ENCODE data around the gene NANS.

Gene NANS

DNA sequence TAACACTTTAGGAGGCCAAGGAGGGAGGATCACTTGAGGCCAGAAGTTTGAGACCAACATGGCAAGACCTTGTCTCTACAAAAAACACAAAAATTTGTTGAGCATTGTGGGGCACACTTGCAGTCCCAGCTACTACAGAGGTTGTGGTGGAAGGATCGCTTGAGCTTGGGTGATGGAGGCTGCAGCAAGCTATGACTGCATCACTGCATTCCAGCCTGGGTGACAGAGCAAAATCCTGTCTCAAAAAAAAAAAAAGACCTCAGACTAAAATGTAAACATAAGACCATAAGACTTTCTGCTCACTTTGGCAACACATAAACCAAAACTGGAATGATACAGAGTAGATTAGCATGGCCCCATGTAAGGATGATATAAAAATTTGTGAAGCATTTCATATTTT is 24.6 kb upstream of the NANS start:
- DNase-seq (ENCODE audit: low read depth, low spot score): no peak
- Histone ChIP-seq H3K9me3 (ENCODE audit: low read depth, low read length) (no peaks in the 10 kb centered on the region), H3K36me3 (ENCODE audit: insufficient read depth, low read length) (no peaks in the 10 kb centered on the region), H3K27ac (no peak overlapping the region), H3K4me3 (no peak overlapping the region), H3K9ac (ENCODE audit: insufficient read length) (no peak overlapping the region)
- TF ChIP-seq POLR2AphosphoS5 (IDR thresholded peaks at IDR 0.05; ENCODE audit: borderline replicate concordance, low read depth, low read length) (no peak), EZH2 (IDR thresholded peaks at IDR 0.05) (no peak), FOXP2 (optimal IDR thresholded peaks at IDR 0.05; ENCODE audit: control extremely low read depth, extremely low read length, insufficient read depth) (no peak)

DNA sequence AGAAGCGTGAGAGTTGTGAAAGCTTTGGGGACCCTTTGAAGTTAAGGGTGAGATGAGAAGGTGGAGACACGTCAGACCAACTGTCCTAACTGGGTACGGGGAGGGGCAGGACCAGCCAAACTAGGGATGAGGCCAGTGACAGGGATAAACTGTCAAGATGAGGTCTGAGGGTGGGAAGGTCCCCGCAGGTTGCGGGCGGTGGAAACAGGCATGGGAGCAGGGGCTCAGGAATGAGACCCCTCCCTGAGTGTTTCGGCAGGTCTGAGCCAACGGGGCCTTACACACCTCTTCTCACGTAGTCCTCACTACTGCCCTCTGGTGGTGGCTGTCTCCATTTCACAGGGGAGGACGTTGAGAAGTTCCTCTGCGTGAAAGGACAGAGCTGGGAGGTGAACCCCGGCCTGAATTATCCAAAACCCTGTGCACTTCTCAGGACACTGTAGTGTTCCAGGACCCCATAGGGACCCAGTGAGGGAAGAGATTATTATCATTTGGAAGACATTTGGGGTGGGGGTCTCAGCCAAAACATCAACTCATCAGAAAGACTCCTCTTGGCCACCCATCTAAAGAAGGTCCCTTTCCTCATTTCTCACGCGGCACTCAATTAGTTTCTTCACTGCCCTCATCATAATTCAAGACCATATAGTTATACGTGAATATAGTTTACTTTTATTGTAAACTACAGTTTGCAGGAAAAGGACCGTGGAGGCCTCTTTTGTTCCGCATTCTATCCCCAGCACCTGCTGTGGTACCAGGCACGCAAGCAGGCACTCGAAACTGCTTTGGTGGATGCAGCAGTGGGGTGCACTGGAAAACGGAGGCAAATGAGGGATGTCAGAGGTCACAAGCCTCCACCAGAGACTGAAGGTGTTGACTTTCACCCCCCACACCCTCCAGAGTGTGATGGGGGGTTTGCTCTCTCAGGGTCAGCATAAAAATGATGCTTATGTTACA is 21.7 kb upstream of the NANS start:
- Histone ChIP-seq H3K9me3 (ENCODE audit: low read depth, low read length) (no peaks in the 10 kb centered on the region), H3K4me3 (no peak overlapping the region), H3K36me3 (ENCODE audit: insufficient read depth, low read length) (no peaks in the 10 kb centered on the region), H3K27ac (no peak overlapping the region), H3K9ac (ENCODE audit: insufficient read length) (no peak overlapping the region)
- TF ChIP-seq EZH2 (IDR thresholded peaks at IDR 0.05): no peak
- no peak for TF ChIP-seq FOXP2 (optimal IDR thresholded peaks at IDR 0.05; ENCODE audit: control extremely low read depth, extremely low read length, insufficient read depth)
- no peak for TF ChIP-seq POLR2AphosphoS5 (IDR thresholded peaks at IDR 0.05; ENCODE audit: borderline replicate concordance, low read depth, low read length)
- DNase-seq (ENCODE audit: low read depth, low spot score): peak; percentile 45

GRCh38 chr9:98037357-98037756 is 19.2 kb upstream of the NANS start:
- H3K9me3 ChIP-seq (ENCODE audit: low read depth, low read length): no peaks in the 10 kb centered on the region
- H3K9ac ChIP-seq (ENCODE audit: insufficient read length): no peak overlapping the region
- DNase-seq (ENCODE audit: low read depth, low spot score): no peak
- H3K4me3 ChIP-seq: no peak overlapping the region
- no peaks in the 10 kb centered on the region for H3K36me3 ChIP-seq (ENCODE audit: insufficient read depth, low read length)
- no peak for TF ChIP-seq FOXP2 (optimal IDR thresholded peaks at IDR 0.05; ENCODE audit: control extremely low read depth, extremely low read length, insufficient read depth)
- TF ChIP-seq EZH2 (IDR thresholded peaks at IDR 0.05): no peak
- no peak for TF ChIP-seq POLR2AphosphoS5 (IDR thresholded peaks at IDR 0.05; ENCODE audit: borderline replicate concordance, low read depth, low read length)
- no peak overlapping the region for H3K27ac ChIP-seq

DNA sequence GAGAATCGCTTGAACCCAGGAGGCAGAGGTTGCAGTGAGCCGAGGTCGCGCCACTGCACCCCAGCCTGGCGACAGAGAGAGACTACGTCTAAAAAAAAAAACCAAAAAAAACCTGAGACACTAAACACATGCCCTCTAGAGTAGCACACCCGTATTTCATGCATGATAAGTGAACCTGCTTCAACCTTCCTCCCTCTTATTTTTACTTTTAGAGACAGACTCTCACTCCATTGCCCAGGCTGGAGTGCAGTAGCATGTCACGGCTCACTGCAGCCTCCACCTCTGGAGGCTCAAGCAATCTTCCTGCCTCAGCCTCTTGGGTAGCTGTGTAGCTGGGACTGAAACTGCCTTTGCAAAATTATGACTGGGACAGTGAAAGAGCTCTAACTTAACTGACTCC is 17.6 kb upstream of the NANS start:
- H3K4me3 ChIP-seq: no peak overlapping the region
- H3K36me3 ChIP-seq (ENCODE audit: insufficient read depth, low read length): no peaks in the 10 kb centered on the region
- no peak for DNase-seq (ENCODE audit: low read depth, low spot score)
- H3K9me3 ChIP-seq (ENCODE audit: low read depth, low read length): no peaks in the 10 kb centered on the region
- TF ChIP-seq FOXP2 (optimal IDR thresholded peaks at IDR 0.05; ENCODE audit: control extremely low read depth, extremely low read length, insufficient read depth) (no peak), POLR2AphosphoS5 (IDR thresholded peaks at IDR 0.05; ENCODE audit: borderline replicate concordance, low read depth, low read length) (no peak), EZH2 (IDR thresholded peaks at IDR 0.05) (no peak)
- H3K27ac ChIP-seq: no peak overlapping the region
- H3K9ac ChIP-seq (ENCODE audit: insufficient read length): no peak overlapping the region

GRCh38 chr9:98039607-98040017 is 16.9 kb upstream of the NANS start:
- no peak for DNase-seq (ENCODE audit: low read depth, low spot score)
- TF ChIP-seq POLR2AphosphoS5 (IDR thresholded peaks at IDR 0.05; ENCODE audit: borderline replicate concordance, low read depth, low read length): no peak
- no peak for TF ChIP-seq EZH2 (IDR thresholded peaks at IDR 0.05)
- TF ChIP-seq FOXP2 (optimal IDR thresholded peaks at IDR 0.05; ENCODE audit: control extremely low read depth, extremely low read length, insufficient read depth): no peak

DNA sequence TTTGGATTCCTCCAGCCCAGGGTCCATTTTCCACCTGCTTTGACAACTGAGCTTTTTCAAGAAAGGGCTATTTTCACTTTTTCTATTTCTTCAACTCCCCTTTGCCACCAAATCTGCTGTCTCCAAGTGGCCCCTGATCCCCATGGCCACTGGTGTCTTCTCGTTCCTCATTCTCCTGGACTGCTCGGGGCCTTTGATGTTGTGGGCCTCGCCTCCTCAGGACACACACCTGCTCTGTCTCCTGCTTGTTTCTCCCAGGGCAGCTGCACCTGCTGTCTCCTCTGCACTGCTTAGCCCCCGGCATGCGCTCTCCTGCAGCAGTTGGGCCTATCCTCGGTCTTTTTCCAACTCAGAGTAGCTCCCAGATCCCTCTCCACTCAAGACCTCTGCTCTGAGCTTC is 16.3 kb upstream of the NANS start:
- H3K4me3 ChIP-seq: no peak overlapping the region
- no peak for DNase-seq (ENCODE audit: low read depth, low spot score)
- no peaks in the 10 kb centered on the region for H3K9me3 ChIP-seq (ENCODE audit: low read depth, low read length)
- no peak overlapping the region for H3K9ac ChIP-seq (ENCODE audit: insufficient read length)
- H3K36me3 ChIP-seq (ENCODE audit: insufficient read depth, low read length): no peaks in the 10 kb centered on the region
- no peak for TF ChIP-seq EZH2 (IDR thresholded peaks at IDR 0.05)
- TF ChIP-seq POLR2AphosphoS5 (IDR thresholded peaks at IDR 0.05; ENCODE audit: borderline replicate concordance, low read depth, low read length): no peak
- TF ChIP-seq FOXP2 (optimal IDR thresholded peaks at IDR 0.05; ENCODE audit: control extremely low read depth, extremely low read length, insufficient read depth): no peak
- H3K27ac ChIP-seq: no peak overlapping the region

More at GRCh38 chr9:98039607-98040017, 16.9 kb upstream of the NANS start:
- Histone ChIP-seq H3K36me3 (ENCODE audit: insufficient read depth, low read length) (no peaks in the 10 kb centered on the region), H3K4me3 (no peak overlapping the region), H3K27ac (no peak overlapping the region), H3K9ac (ENCODE audit: insufficient read length) (no peak overlapping the region), H3K9me3 (ENCODE audit: low read depth, low read length) (no peaks in the 10 kb centered on the region)

- Histone ChIP-seq H3K9ac (ENCODE audit: insufficient read length) (no peak overlapping the region), H3K36me3 (ENCODE audit: insufficient read depth, low read length) (no peaks in the 10 kb centered on the region), H3K9me3 (ENCODE audit: low read depth, low read length) (no peaks in the 10 kb centered on the region), H3K4me3 (no peak overlapping the region), H3K27ac (no peak overlapping the region)
- TF ChIP-seq EZH2 (IDR thresholded peaks at IDR 0.05): no peak
- no peak for DNase-seq (ENCODE audit: low read depth, low spot score)
Measured at GRCh38 chr9:98043915-98044314, 12.6 kb upstream of the NANS start.

DNA sequence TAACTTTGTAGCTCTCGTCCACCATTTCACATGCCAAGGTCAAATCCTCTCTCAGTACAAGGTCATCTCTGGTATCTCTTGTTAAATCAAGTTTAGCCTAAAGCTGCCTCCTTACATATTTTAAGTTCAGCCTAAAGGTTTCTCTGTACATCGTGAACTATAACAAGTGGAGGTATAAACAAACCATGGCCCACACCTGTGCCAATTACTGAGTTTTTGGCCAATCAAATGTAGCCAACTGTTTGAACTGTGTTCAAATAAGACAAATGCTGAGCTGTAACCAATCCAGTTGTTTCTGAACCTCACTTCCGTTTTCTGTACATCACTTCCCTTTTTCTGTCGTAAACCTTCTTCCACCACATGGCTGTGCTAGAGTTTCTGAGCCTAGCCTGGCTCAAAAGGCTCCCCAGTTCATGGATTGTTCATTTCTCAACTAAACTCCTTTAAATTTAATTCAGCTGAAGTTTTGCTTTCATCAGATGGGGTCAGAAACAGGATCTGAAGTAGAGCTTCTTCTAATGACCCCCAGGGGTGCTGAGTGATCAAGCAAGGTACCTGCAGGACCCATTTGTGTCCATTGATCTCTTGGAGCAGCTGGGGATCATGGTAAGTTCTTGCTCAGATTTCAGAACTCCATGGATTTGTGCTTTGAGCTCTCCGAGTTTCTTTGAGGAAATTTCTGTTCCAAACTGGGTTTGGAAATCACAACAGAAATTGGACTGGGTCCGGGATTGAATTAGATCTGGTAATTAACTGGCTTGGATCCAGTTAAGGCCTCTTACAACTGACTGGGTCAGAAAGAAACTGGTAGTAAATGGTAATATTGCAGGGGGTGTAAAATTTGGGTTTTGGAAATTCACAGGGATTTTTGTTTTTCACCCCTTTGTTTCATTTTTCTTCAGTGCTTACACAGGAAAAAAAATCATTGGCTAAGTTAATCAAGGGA is 11.0 kb upstream of the NANS start:
- H3K4me3 ChIP-seq: no peak overlapping the region
- no peak for DNase-seq (ENCODE audit: low read depth, low spot score)
- TF ChIP-seq FOXP2 (optimal IDR thresholded peaks at IDR 0.05; ENCODE audit: control extremely low read depth, extremely low read length, insufficient read depth) (no peak), EZH2 (IDR thresholded peaks at IDR 0.05) (no peak), POLR2AphosphoS5 (IDR thresholded peaks at IDR 0.05; ENCODE audit: borderline replicate concordance, low read depth, low read length) (no peak)
- H3K36me3 ChIP-seq (ENCODE audit: insufficient read depth, low read length): no peaks in the 10 kb centered on the region
- H3K27ac ChIP-seq: no peak overlapping the region
- H3K9me3 ChIP-seq (ENCODE audit: low read depth, low read length): no peaks in the 10 kb centered on the region
- no peak overlapping the region for H3K9ac ChIP-seq (ENCODE audit: insufficient read length)
